ENCODE measurements around the gene RAB5A.

DNA sequence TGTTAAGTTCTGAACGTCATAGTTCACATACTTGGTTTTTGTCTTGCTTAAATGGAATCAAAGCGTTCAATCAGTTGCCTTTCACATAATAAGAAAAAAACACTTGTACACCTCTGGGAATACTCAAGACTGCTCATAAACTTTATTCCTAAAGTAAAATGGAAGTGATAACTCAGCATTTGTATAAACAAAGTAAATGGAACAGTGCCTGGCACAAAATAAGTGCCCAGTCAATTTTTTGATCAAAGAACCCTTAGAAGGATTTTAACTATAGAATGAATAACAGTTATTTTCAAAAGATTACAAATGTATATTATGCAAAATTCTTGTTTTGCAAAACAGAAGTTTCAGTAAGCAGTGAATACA lies 1.3 kb downstream of the RAB5A start:
- TF ChIP-seq EZH2 (IDR thresholded peaks at IDR 0.05; ENCODE audit: borderline replicate concordance, low read depth, low read length, poor library complexity, severe bottlenecking): no peak
- TF ChIP-seq, protein P1, sequence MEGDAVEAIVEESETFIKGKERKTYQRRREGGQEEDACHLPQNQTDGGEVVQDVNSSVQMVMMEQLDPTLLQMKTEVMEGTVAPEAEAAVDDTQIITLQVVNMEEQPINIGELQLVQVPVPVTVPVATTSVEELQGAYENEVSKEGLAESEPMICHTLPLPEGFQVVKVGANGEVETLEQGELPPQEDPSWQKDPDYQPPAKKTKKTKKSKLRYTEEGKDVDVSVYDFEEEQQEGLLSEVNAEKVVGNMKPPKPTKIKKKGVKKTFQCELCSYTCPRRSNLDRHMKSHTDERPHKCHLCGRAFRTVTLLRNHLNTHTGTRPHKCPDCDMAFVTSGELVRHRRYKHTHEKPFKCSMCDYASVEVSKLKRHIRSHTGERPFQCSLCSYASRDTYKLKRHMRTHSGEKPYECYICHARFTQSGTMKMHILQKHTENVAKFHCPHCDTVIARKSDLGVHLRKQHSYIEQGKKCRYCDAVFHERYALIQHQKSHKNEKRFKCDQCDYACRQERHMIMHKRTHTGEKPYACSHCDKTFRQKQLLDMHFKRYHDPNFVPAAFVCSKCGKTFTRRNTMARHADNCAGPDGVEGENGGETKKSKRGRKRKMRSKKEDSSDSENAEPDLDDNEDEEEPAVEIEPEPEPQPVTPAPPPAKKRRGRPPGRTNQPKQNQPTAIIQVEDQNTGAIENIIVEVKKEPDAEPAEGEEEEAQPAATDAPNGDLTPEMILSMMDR (conservative IDR thresholded peaks at IDR 0.05; ENCODE audit: low read depth, low read length): no peak
